ENCODE measurements around the gene ZNF784.

DNA sequence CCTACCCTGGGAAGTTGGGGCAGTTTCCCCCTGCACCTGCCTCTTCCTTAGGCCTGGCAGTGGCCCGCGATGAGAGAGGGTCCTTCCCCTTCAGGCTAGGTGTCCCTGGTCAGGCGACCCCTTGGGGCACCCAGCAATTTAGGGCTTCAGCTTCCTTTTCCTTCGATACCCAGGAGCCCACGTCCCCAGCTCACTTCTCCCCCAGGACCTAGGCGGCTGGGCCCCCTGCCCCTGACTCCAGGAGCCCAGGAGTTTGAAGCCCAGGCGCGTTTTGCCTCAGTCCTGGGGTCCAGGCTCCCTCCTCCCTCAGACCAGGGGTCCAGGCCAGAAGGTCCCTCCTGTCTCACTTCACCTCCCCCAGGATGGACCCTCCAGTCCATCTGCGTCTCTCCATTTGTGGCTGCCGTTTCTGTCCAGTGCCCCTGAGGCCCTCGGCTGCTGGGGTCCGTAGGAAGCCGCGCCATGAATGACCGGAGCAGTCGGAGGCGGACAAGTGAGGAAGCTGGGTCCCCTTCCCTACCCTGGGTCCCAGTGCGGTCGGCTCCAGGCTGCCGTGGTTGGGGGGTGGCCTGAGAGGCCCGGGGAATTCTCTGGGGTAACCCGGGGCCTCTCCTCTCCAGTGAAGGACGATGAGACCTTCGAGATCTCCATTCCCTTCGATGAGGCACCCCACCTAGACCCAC, 24.4 kb upstream of the ZNF784 start:
- TF ChIP-seq YY1 (IDR thresholded peaks at IDR 0.05; ENCODE audit: low read depth), result no peak
- TF ChIP-seq, protein P1, sequence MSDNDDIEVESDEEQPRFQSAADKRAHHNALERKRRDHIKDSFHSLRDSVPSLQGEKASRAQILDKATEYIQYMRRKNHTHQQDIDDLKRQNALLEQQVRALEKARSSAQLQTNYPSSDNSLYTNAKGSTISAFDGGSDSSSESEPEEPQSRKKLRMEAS (IDR thresholded peaks at IDR 0.05), result no peak
- TF ChIP-seq TAF1 (IDR thresholded peaks at IDR 0.05; ENCODE audit: low read depth), result no peak
- TF ChIP-seq, protein P2, sequence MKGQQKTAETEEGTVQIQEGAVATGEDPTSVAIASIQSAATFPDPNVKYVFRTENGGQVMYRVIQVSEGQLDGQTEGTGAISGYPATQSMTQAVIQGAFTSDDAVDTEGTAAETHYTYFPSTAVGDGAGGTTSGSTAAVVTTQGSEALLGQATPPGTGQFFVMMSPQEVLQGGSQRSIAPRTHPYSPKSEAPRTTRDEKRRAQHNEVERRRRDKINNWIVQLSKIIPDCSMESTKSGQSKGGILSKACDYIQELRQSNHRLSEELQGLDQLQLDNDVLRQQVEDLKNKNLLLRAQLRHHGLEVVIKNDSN (IDR thresholded peaks at IDR 0.05), result no peak
- TF ChIP-seq TCF12 (IDR thresholded peaks at IDR 0.05; ENCODE audit: low read depth), result no peak
- no peak for TF ChIP-seq EP300 (IDR thresholded peaks at IDR 0.05; ENCODE audit: borderline replicate concordance)
- no peak; the same call in 1 of the 2 replicates for TF ChIP-seq EGR1 (IDR thresholded peaks at IDR 0.05)
- no peak for TF ChIP-seq RAD21 (IDR thresholded peaks at IDR 0.05; ENCODE audit: low read depth)
- TF ChIP-seq, protein P3, sequence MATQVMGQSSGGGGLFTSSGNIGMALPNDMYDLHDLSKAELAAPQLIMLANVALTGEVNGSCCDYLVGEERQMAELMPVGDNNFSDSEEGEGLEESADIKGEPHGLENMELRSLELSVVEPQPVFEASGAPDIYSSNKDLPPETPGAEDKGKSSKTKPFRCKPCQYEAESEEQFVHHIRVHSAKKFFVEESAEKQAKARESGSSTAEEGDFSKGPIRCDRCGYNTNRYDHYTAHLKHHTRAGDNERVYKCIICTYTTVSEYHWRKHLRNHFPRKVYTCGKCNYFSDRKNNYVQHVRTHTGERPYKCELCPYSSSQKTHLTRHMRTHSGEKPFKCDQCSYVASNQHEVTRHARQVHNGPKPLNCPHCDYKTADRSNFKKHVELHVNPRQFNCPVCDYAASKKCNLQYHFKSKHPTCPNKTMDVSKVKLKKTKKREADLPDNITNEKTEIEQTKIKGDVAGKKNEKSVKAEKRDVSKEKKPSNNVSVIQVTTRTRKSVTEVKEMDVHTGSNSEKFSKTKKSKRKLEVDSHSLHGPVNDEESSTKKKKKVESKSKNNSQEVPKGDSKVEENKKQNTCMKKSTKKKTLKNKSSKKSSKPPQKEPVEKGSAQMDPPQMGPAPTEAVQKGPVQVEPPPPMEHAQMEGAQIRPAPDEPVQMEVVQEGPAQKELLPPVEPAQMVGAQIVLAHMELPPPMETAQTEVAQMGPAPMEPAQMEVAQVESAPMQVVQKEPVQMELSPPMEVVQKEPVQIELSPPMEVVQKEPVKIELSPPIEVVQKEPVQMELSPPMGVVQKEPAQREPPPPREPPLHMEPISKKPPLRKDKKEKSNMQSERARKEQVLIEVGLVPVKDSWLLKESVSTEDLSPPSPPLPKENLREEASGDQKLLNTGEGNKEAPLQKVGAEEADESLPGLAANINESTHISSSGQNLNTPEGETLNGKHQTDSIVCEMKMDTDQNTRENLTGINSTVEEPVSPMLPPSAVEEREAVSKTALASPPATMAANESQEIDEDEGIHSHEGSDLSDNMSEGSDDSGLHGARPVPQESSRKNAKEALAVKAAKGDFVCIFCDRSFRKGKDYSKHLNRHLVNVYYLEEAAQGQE (IDR thresholded peaks at IDR 0.05; ENCODE audit: low read depth), result no peak
- no peak for TF ChIP-seq CEBPB (IDR thresholded peaks at IDR 0.05)

Measured in Ishikawa (cell line).